HepG2 (cell line): ENCODE data around the gene RFFL. TPM values are rescaled to one million over a fixed set of nuclear protein-coding genes. Genes with fewer than 3 reads are reported as not detected.

ENCODE experiments used
- ATAC-seq: fragments of 200-7000 bp; cut with Tn5 transposase; 3 replicates; pipeline ENCODE4 v1.9.1; 2020; ENCODE audit warnings: mild to moderate bottlenecking, moderate library complexity
- BruUV-seq: library from RNA; stranded (reverse); fragments of 400-500 nt; replicated peaks from 2 replicates; lab custom pipeline; 2021; lab: Mats Ljungman, UMichigan
- CTCF ChIA-PET: fragments of 300-600 bp; formaldehyde crosslinking; extraction: SDS; loops from one replicate; lab custom pipeline; 2021; ENCODE audit warnings: low total read pairs, inconsistent platforms, low intra/inter-chr PET ratio; lab: Yijun Ruan, JAX
- POLR2A ChIA-PET: fragments of 350-600 bp; sonication (Branson Sonifier 250); formaldehyde crosslinking; loops from one replicate; lab custom pipeline; 2020; ENCODE audit warnings: antibody characterized with exemption, inconsistent platforms; lab: Yijun Ruan, JAX
- DNase-seq: peaks from one replicate; pipeline ENCODE4 v3.0.0-alpha.2; 2015; ENCODE audit warnings: low spot score
- FAIRE-seq: peaks from 3 replicates; lab custom pipeline; 2011; peaks lifted over from hg19 to GRCh38; lab: Jason Lieb, UNC
- H2AFZ ChIP-seq: one replicate; pipeline ENCODE4 v1.6.1; 2011; ENCODE audit warnings: low read length, inconsistent platforms
- H3K27ac ChIP-seq: fragments of 300-600 bp; 3 replicates; pipeline ENCODE4 v1.8.0; 2011; ENCODE audit warnings: mixed run types, mild to moderate bottlenecking, mixed read lengths, low read length, inconsistent platforms; ENCODE audit not compliant: insufficient read depth; ENCODE audit errors: extremely low read length
- H3K27me3 ChIP-seq, 2 experiments: fragments of 200-600 bp in 1 of 2; 2 replicates in 1 of 2; 3 replicates in 1 of 2; pipeline versions ENCODE4 v1.6.0 to v1.8.0; 2011; ENCODE audit warnings: low read length in 2 of 2, mild to moderate bottlenecking in 2 of 2, moderate library complexity in 2 of 2, inconsistent platforms in 1 of 2; ENCODE audit not compliant: insufficient read depth in 2 of 2, control insufficient read depth in 1 of 2
- H3K36me3 ChIP-seq, 2 experiments: fragments of 200-600 bp in 1 of 2; replicated peaks in 1 of 2; 2 replicates in 1 of 2; 3 replicates in 1 of 2; pipeline versions ENCODE4 v1.5.1 to v1.8.0; 2011; ENCODE audit warnings: low read length in 2 of 2, inconsistent platforms in 1 of 2; ENCODE audit not compliant: insufficient read depth in 2 of 2, control insufficient read depth in 1 of 2
- H3K4me1 ChIP-seq: 2 replicates; pipeline ENCODE4 v1.5.1; 2012; ENCODE audit warnings: low read length, inconsistent platforms; ENCODE audit not compliant: insufficient read depth
- H3K4me2 ChIP-seq: 2 replicates; pipeline ENCODE4 v1.6.0; 2011; ENCODE audit warnings: low read depth, low read length, inconsistent platforms
- H3K4me3 ChIP-seq, 3 experiments: fragments of 200-600 bp in 1 of 3; sonication (generic), shearing (Covaris generic) in 1 of 3; replicated peaks in 1 of 3; 2 replicates each; pipeline ENCODE4 v1.5.1; 2011 to 2016; ENCODE audit warnings: low read length in 3 of 3, inconsistent platforms in 2 of 3, low read depth in 2 of 3, mild to moderate bottlenecking in 2 of 3, control low read depth in 1 of 3, mixed read lengths in 1 of 3; ENCODE audit not compliant: insufficient read depth in 1 of 3
- H3K79me2 ChIP-seq: one replicate; pipeline ENCODE4 v1.6.1; 2011; ENCODE audit warnings: low read length, inconsistent platforms; ENCODE audit not compliant: insufficient read depth
- H3K9ac ChIP-seq: 2 replicates; pipeline ENCODE4 v1.6.0; 2011; ENCODE audit warnings: mild to moderate bottlenecking, low read depth, low read length, inconsistent platforms; ENCODE audit not compliant: insufficient read depth
- H3K9me3 ChIP-seq: 2 replicates; pipeline ENCODE4 v1.5.1; 2012; ENCODE audit warnings: mild to moderate bottlenecking, low read length
- H4K20me1 ChIP-seq: 2 replicates; pipeline ENCODE4 v1.6.0; 2011; ENCODE audit warnings: inconsistent platforms, mild to moderate bottlenecking, low read length, moderate library complexity; ENCODE audit not compliant: insufficient read depth
- ARID2 ChIP-seq: sonication (generic); formaldehyde crosslinking; IDR thresholded peaks from 2 replicates; pipeline ENCODE4 v1.8.1; 2022; ENCODE audit warnings: mild to moderate bottlenecking, missing genetic modification reagents, borderline replicate concordance
- DBP ChIP-seq: sonication (generic); formaldehyde crosslinking; IDR thresholded peaks from 2 replicates; pipeline ENCODE4 v1.4.0; 2020; ENCODE audit warnings: missing genetic modification reagents; ENCODE audit errors: not compliant biosample characterization
- FLYWCH1 ChIP-seq: sonication (generic); formaldehyde crosslinking; IDR thresholded peaks from 2 replicates; pipeline ENCODE4 v1.8.1; 2023; ENCODE audit warnings: mild to moderate bottlenecking, missing genetic modification reagents
- FOXM1 ChIP-seq: sonication (generic); formaldehyde crosslinking; IDR thresholded peaks from 2 replicates; pipeline ENCODE4 v1.5.0; 2020; ENCODE audit warnings: missing genetic modification reagents
- KDM1A ChIP-seq: IDR thresholded peaks from 2 replicates; pipeline ENCODE4 v1.6.1; 2016; ENCODE audit warnings: missing compliant biosample characterization
- NR3C1 ChIP-seq: sonication (generic); formaldehyde crosslinking; IDR thresholded peaks from 2 replicates; pipeline ENCODE4 v1.4.0; 2020; ENCODE audit warnings: missing genetic modification reagents
- PRDM10 ChIP-seq: sonication (generic); formaldehyde crosslinking; IDR thresholded peaks from 2 replicates; pipeline ENCODE4 v1.4.0; 2020; ENCODE audit warnings: low read depth, missing genetic modification reagents
- ZFP37 ChIP-seq: sonication (generic); formaldehyde crosslinking; IDR thresholded peaks from 2 replicates; pipeline ENCODE4 v1.4.0; 2020; ENCODE audit warnings: missing genetic modification reagents, borderline replicate concordance
- ZMAT3 ChIP-seq: sonication (generic); formaldehyde crosslinking; conservative IDR thresholded peaks from 2 replicates; pipeline ENCODE4 v1.7.0; 2021; ENCODE audit warnings: missing genetic modification reagents
- ZNF234 ChIP-seq: sonication (generic); formaldehyde crosslinking; conservative IDR thresholded peaks from 2 replicates; pipeline ENCODE4 v1.5.1; 2020; ENCODE audit warnings: mild to moderate bottlenecking, missing genetic modification reagents
- ZNF501 ChIP-seq: sonication (generic); formaldehyde crosslinking; IDR thresholded peaks from 2 replicates; pipeline ENCODE4 v1.5.1; 2020; ENCODE audit warnings: mild to moderate bottlenecking, moderate library complexity, missing genetic modification reagents
- ZNF772 ChIP-seq: sonication (generic); formaldehyde crosslinking; IDR thresholded peaks from 2 replicates; pipeline ENCODE4 v1.5.0; 2020; ENCODE audit warnings: mild to moderate bottlenecking, missing genetic modification reagents
- WGBS: methylation state at CpG from one replicate; pipeline ENCODE4 v1.1.6; 2017; ENCODE audit warnings: low lambda C conversion rate; 5-methylcytosine and 5-hydroxymethylcytosine counted together
- in situ Hi-C: cut with HindIII; loops from 2 replicates; pipeline ENCODE4 v1.10.0; 2017; ENCODE audit warnings: low pct_unique_long_range_greater_than_20kb; ENCODE audit not compliant: extremely low pct_ligation_motif_present
- intact Hi-C: fragments of 100-400 bp; cut with micrococcal nuclease; formaldehyde crosslinking; loops from one replicate; pipeline ENCODE4 v1.10.0; 2022; ENCODE audit not compliant: unreplicated experiment
- polyA plus RNA-seq, 8 experiments: library from polyadenylated mRNA; depleted of rRNA in 3 of 8; stranded (reverse) in 7 of 8; unstranded in 1 of 8; fragments of >200 nt; fragmentation: Illumina TruSeq in 4 of 8; extraction: Trizol in 4 of 8; gene quantifications; 2 replicates each; pipeline versions ENCODE4 v1.2.1 to v1.2.3, GENCODE V29; 2011 to 2016; ENCODE audit warnings: low read depth in 4 of 8, missing spikeins in 1 of 8, mixed read lengths in 1 of 8; ENCODE audit not compliant: insufficient read depth in 1 of 8
- total RNA-seq, 5 experiments: library from RNA; depleted of rRNA; stranded (reverse); fragments of >200 nt; fragmentation: Illumina TruSeq; extraction: Trizol; gene quantifications; 2 replicates each; pipeline ENCODE4 v1.2.3, GENCODE V29; 2016; ENCODE audit warnings: low read depth in 1 of 5
- TF ChIP-seq, protein P1 (sequence below): sonication (generic); formaldehyde crosslinking; IDR thresholded peaks from 2 replicates; pipeline ENCODE4 v1.4.0; 2020; ENCODE audit warnings: missing genetic modification reagents, borderline replicate concordance
- TF ChIP-seq, protein P2 (sequence below): sonication (generic); formaldehyde crosslinking; IDR thresholded peaks from 2 replicates; pipeline ENCODE4 v1.5.1; 2020; ENCODE audit warnings: mild to moderate bottlenecking, moderate library complexity, missing genetic modification reagents

RFFL gene
- total and polyA plus RNA-seq, 2 of the 13 experiments (the other 11 are each of a cell fraction or from before 2014, with no cell fraction given), result 24.3 to 48.6 TPM

- in situ Hi-C loops (loop anchor here (5.0 kb wide), 1 partner anchor 126 kb away; the partner anchor contains the start of gene FNDC8), intact Hi-C loops (no loop called here)
- Histone ChIP-seq H3K4me2 (no peak overlapping the region), H3K4me3 (no peak overlapping the region), H3K4me1 (no peaks in the 10 kb centered on the region), H4K20me1 (no peaks in the 10 kb centered on the region), H3K27ac (no peak overlapping the region), H3K27me3 (no peaks in the 10 kb centered on the region), H2AFZ (no peak overlapping the region), H3K79me2 (no peaks in the 10 kb centered on the region), H3K36me3 (peaks cover 21 to 87% of the 10 kb centered on the region in 2 experiments), H3K9me3 (no peaks in the 10 kb centered on the region), H3K9ac (no peak overlapping the region)
- ChIA-PET CTCF (interaction anchor here (2.6 to 5.0 kb wide), 2 partner anchors 93 to 123 kb away, joined by 21 to 46 read pairs; partner anchors contain the start of gene RAD51D), POLR2A (interaction anchor here (1.0 kb wide), 1 partner anchor 123 kb away, joined by 3 read pairs; the partner anchor contains the start of gene RAD51D)
- no TSS peak for BruUV-seq
- WGBS, result 97% methylated on average over 3 of the region's 3 CpGs
- no peak for DNase-seq
- no peak for FAIRE-seq
- no peak for ATAC-seq
- TF ChIP-seq ZNF772, result no peak
- TF ChIP-seq ARID2 (CRISPR knock-in tag), result no peak
- no peak for TF ChIP-seq FOXM1 (CRISPR knock-in tag)
- TF ChIP-seq, protein P1, sequence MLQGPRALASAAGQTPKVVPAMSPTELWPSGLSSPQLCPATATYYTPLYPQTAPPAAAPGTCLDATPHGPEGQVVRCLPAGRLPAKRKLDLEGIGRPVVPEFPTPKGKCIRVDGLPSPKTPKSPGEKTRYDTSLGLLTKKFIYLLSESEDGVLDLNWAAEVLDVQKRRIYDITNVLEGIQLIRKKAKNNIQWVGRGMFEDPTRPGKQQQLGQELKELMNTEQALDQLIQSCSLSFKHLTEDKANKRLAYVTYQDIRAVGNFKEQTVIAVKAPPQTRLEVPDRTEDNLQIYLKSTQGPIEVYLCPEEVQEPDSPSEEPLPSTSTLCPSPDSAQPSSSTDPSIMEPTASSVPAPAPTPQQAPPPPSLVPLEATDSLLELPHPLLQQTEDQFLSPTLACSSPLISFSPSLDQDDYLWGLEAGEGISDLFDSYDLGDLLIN (CRISPR knock-in tag), result no peak
- no peak for TF ChIP-seq ZFP37
- no peak for TF ChIP-seq ZNF501 (CRISPR knock-in tag)
- TF ChIP-seq ZMAT3 (CRISPR knock-in tag), result no peak
- TF ChIP-seq KDM1A, result no peak
- no peak for TF ChIP-seq FLYWCH1 (CRISPR knock-in tag)
- TF ChIP-seq ZNF234 (CRISPR knock-in tag), result no peak
- TF ChIP-seq, protein P2, sequence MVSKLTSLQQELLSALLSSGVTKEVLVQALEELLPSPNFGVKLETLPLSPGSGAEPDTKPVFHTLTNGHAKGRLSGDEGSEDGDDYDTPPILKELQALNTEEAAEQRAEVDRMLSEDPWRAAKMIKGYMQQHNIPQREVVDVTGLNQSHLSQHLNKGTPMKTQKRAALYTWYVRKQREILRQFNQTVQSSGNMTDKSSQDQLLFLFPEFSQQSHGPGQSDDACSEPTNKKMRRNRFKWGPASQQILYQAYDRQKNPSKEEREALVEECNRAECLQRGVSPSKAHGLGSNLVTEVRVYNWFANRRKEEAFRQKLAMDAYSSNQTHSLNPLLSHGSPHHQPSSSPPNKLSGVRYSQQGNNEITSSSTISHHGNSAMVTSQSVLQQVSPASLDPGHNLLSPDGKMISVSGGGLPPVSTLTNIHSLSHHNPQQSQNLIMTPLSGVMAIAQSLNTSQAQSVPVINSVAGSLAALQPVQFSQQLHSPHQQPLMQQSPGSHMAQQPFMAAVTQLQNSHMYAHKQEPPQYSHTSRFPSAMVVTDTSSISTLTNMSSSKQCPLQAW (CRISPR knock-in tag), result no peak
- no peak for TF ChIP-seq DBP (CRISPR knock-in tag)
- no peak for TF ChIP-seq NR3C1 (CRISPR knock-in tag)
- TF ChIP-seq PRDM10 (CRISPR knock-in tag), result no peak
These were observed 66.9 kb downstream of the RFFL start for GRCh38 chr17:34996422-34997285.
